Inflammatory macrophage treated with lipopolysaccharide for 4 hours (primary cell): ENCODE measurements around the gene EID2.
A peak's percentile ranks its signal among the peaks of the same experiment; 100 is the strongest.

Experiments used
- DNase-seq: peaks from one replicate; pipeline ENCODE4 v3.0.0-alpha.2; 2020

Gene EID2, protein sequence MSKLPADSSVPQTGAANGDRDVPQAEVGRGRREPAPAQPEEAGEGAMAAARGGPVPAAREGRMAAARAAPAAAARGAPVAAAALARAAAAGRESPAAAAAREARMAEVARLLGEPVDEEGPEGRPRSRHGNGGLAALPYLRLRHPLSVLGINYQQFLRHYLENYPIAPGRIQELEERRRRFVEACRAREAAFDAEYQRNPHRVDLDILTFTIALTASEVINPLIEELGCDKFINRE

DNA sequence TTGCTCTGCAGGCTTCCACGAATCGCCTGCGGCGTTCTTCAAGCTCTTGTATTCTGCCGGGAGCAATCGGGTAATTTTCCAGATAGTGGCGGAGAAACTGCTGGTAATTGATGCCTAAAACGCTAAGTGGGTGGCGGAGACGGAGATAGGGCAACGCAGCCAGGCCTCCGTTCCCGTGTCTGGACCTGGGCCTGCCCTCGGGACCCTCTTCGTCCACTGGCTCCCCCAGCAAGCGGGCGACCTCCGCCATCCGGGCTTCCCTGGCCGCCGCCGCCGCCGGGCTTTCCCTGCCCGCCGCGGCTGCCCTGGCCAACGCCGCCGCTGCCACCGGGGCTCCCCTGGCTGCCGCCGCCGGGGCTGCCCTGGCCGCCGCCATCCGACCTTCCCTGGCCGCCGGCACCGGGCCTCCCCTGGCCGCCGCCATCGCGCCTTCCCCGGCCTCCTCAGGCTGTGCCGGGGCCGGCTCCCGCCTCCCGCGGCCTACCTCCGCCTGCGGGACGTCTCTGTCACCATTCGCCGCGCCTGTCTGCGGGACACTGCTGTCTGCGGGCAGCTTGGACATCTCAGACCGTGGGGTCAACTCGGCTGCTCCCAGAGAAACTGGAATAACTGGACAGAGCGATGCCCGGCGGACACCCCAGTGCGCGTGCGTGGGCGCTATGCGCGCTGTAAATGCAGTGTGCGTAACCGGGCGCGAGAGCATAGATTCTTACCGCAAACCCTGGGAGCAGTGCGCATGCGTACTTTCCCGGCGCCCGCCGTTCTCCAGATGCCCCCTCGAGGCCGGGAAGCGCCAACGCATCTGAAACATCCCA, at the start of gene EID2:
Gene EID2, minus strand, starts transcription at position 644 of the 815 bp plus-strand sequence. Its CDS starts 82 bp downstream, at position 562.
- peak; percentile 97 for DNase-seq

DNA sequence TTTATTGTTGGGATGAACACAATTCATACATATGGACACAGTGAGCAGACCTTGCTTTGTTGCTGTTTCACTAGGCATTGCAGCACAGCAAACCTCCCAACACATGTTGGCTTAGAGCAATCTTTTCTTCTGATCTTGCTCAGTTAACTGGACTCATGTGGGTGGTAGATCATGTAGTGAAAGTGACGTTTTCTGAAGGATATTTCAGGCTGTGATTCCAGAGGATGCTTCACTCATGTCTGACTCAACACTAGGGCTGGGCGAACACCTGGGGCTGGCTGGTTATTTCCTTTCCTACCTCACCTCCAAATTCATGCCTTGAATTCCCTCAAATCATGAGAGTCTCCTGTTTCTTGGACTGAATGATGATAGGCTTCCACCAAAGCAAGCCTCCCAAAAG, 48.1 kb upstream of the EID2 start:
- DNase-seq = no peak

DNA sequence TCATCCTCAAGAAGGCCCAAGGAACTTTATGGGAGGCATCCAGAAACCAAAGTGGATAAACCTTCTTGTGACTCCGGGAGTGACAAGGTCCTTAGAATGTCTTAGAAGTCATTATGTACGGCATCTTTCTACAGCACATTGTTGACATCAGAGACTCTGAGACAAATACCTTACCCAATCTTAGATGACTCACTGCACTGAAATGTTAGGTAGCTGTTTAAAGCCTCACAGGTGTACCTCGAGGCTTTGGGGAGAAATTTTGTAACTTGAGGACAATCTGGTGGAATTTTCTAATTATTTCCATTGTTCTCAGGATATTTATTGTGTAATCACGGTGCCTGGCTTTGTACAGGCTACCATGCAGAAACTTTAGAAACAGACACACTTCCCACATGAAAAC, 47.5 kb upstream of the EID2 start:
- DNase-seq = no peak

DNA sequence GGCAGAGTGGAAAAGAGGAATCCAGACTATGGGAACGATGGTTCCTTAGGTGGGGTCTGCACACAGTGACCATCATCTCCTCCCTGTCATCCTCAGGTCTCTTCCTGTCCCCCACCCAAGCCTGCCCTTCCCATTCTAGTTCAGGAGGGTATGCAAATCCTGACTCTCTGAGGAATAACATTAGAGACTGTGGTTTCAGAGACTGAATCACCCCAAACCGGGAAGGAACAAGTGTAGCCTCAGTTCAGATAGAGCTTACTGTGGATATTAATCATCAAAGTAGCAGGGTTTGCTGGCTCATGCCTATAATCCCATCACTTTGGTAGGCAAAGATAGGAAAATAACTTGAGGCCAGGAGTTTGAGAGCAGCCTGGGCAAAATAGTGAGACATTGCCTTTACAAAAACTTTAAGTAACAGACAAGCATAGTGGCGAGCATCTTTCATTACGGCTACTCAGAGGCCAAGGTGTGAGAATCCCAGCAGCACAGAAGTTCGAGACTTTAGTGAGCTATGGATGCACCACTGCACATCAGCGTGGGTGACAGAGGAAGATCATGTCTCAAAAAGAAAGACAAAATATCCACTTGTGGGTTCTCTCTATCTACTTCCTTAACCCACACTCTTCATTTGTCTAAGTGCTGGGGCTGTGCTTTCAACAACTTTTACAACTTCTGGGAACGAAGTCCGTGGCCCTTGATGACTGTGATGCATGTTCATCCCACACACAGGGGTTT, 43.1 kb upstream of the EID2 start:
- DNase-seq = no peak

DNA sequence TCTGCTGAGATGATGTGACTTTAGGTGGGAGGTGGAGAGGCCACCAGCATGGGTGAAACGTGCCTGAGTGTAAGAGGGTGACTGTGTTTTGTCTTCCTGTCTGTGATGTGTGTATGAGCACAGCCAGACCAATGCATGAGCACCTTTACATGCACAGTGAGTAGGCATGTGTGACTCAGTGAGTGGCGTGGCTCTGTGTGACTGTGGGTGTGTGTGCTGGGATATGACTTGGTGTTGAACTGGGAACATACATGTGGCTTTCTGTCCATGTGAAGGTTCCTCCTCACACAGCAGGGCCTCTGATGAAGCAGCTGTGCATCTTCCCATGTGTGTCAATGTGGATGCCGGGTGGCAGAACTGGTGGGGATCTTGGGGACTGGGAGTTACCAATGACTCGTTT, 42.5 kb upstream of the EID2 start:
- no peak for DNase-seq

DNA sequence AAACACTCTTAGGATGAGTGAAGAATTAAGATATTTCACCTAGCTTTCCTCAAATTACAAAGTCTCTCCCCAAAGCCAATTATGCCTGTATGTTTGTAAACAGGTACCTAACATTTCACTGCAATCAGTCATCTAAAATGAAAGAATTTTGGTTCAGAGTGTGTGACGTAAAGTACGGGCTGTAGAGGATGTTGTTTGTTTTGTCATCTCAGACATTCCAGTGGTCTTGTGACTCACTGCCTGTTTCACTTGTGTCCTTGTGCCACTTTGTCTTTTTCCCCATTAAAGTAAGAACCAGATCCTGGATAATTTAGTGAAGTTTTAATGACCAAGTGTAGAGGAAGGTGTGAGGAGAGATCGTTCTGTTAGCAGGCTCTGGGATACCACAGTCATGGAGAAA, 28.6 kb upstream of the EID2 start:
- peak; percentile 34 for DNase-seq

DNA sequence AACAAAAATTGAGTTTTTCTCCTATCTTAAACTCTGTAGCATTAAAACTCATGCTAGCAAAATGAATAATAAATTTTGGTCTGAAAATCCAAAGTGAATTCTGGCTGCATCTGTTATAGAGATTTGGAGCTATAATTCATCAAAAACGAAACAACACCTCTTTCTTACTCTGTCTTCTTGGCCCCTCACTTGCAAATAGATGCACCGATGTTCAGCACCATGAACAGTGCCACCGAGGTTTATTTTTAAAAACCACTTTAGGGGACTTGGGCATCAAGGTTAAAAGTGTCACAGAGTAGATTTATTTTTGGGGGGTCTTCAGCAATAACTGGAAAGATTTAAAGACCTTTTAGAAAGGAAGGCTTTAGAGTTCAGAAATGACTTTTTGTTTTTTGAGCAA, 26.1 kb upstream of the EID2 start:
- DNase-seq = no peak

DNA sequence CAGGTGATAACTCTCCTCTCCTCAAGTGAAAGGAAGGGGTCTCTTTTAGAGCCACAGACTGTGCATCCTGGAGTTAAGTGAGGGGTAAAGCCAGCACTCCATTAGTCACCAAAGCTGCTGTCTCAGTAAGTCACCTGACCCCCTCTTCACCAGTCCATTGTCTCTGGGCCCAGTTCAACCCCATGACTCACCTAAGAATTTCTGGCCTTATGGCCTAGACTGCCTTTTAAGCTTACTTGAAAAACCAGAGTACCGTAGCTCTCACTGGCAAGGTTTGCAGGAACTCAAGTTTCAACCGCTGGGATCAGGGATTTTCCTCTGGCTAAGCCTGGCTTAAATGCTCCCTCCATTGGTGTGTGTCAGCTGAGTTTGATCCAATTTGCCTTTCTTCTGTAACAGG, 23.4 kb upstream of the EID2 start:
- no peak for DNase-seq

DNA sequence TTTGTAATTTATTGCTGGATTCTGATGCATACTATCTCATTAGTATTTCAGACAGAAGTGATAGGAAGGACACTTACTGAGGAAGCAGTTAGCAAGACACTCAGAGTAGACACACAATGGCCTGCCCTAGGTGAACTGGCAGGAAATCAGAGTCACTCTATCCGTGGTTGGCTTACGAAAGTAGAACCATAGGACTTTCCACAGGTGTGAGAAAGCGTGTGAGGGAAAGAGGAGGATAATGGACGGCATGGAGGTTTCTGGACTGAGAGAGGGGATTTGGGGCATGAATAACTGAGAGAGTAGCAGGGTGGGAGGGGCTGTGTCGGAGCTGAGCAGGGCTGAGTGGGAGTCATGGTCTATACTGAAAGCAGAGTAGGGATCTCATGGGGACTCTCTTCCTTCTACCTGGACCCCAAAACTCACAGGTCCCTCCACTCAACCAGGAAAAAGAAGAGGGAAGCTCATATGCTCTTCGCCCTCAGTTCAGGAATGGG, 18.7 kb upstream of the EID2 start:
- DNase-seq = no peak

DNA sequence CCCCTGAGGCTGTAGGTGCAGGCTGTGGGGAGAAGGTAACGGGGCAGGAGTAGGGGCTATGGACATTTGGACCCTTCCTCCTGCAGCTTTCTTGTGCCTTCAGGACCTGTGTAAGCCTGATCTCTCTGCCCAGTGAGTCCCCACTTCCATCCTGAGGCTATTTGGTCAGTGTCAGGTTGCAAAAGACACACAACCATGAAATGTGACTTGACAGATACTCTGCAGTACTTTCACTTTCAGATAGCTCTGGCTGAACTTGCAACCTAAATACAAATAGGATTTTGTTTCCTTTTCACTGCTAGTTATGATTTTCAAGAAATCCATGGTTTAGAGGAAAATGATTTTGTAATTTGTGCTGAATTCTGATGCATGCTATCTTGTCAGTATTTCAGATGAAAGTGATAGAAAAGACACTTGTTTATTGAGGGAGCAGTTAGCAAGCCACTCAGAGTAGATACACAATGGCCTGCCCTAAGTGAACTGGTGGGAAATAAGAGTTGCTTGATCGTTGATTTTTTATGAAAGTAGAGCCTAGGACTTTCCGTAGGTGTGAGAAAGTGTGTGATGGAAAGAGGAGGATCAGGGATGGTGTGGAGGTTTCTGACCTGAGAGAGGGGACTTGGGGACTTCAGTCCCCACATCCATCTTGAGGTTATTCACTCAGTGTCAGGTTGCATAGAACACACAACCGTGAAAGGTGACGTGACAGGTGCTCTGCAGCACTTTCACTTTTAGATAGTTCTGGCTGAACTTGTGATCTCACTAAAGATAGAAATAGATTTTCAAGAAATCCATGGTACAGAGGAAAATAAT, 18.1 kb upstream of the EID2 start:
- peak; percentile 91 for DNase-seq

DNA sequence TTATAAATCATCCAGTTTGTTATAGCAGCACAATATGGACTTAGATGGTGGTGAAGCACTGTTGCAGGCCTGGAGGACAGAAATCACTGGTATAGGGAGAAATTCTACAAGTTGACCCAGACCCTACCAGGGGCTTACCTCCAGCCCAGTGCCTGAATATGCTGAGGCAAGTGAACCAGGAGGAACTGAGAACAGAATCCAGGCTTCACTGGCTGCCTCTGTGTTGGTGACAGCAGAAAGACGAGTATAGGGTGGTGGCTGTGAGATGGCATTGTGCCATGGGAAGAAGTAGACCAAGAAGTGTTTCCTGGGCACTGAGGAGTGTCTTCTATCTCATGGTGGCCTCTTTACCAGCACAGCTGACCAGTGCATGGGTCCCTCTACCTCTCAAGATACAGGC, 15.9 kb upstream of the EID2 start:
- no peak for DNase-seq

DNA sequence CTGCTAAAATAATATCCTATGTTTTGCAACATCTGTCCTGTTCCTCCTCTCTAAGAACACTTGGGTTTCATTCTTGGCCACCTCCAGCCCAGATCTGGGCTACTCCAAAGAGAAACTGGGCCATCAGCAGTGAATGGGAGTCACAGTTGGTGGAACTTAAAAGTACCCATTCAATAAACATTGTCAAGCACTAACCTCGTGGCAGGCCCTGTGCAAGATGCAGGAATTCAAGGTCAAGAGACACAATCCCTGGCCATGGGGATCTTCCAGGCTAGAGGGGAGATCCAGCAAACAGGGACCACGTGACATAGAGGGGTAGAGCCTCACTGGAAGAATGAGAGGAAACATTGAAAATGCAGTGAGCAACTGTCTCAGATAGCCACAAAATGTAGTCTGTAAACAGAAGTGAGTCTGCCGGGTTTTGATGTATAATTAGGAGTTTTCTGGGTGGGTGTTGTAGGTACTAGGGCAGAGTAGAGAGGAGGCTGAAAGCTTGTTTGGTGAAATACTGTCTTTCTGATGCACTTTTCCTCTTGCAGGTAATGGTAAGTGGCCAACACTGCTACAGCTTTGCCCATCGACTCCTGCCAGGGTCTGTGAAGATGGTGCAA, 14.8 kb upstream of the EID2 start:
- peak; percentile 31 for DNase-seq

DNA sequence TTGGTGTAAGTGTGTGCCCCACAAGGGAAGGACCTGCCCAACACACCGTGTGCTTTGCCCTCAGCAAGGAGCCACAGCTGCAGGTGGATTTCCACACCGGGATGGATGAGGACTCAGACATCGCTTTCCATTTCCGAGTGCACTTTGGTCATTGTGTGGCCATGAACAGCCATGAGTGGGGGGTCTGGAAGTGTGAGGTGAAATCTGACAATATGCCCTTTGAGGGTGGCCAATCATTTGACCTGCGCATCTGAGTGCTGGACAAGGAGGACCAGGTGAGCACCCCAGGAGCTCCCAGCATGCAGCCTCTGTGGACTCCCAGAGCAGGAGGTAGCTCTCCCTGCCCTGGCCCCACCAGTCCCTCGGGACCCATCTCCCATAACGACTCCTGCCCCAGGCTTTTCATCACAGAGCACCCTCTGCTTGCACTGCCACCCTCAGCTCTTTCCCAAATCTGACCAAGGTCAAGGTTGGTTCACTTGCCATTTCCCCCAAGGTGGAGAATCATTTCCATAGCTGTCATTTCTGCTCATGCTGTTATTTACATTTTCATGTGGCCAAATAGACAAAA, 13.2 kb upstream of the EID2 start:
- no peak for DNase-seq

DNA sequence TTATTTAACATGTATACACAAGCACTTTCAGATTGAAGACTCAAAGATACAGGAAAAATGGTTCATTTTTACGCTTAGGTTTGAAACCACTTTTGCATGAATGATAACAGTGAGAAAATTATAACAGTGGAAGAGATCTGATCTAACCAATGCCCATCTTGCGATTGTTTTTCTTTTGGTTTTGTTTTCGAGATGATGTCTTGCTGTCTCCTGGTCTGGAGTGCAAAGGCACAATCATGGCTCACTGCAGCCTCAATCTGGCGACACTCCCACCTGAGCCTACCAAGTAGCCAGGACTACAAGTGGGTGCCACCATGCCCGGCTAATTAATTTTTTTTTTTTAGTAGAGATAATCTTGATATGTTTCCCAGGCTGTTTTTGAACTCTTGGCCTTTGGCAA, 10.2 kb upstream of the EID2 start:
- no peak for DNase-seq

DNA sequence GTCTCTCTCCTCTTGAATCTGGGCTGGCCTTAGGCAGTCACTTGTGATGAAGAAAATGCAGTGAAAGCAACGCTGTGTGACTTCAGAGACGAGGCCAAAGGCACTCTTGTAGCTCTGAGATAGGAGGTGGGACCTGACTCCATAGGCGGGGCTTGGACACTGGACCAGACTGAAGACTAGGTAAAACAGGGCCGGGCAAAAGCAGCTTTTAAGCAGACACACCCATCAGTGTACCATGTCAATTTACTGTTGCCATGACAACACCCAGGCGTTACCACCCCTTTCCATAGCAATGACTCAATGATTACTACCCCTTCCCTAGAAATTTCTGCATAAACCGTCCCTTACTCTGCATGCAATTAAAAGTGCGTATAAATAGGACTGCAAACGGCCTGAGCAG, 6.6 kb upstream of the EID2 start:
- DNase-seq = no peak

DNA sequence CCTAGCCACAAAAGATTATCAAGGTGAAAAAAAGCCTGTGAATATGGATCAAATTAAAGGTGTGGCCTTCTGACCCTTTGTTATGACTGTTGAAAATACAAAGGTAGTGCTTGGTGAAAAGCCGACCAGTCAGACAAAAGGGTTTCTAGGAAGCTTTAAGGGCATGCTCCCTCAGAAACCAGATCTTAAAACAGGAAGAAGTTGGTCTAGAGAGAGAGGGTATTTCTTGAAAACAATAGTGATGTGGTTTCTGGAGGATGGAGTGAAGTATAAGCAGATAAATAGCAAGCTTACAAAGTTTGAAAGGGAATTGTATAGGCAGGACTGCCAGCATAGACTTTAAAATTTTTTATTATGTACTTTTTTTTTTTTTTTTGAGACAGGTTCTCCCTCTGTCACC, 5.0 kb upstream of the EID2 start:
- DNase-seq = no peak

DNA sequence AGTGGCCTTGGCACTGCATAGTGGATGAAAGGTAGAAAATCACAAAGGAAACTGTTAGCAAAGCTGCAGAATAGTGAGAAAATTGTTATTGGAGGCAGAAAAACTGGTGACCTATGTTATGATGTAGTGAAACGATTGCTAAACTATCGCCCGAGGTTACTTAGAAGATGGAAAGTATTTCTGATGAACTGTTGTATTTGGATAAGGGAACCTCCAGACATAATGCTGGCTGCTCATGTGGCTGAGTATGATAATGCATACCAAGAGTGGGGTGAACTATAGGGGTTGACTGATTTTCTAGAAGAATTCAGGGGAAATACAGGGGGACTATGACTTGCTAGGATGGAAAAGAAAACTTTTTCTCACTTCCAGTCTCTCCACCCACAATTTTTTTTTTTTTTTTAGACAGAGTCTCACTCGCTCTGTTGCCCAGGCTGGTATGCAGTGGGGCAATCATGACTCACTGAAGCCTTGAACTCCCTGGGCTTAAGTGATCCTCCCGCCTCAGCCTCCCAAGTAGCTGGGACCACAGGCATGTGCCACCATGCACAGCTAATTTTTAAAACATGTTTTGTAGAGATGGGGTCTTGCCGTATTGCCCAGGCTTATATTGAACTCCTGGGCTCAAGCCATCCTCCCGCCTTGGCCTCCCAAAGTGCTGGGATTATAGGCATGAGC, 4.4 kb upstream of the EID2 start:
- peak; percentile 38 for DNase-seq

DNA sequence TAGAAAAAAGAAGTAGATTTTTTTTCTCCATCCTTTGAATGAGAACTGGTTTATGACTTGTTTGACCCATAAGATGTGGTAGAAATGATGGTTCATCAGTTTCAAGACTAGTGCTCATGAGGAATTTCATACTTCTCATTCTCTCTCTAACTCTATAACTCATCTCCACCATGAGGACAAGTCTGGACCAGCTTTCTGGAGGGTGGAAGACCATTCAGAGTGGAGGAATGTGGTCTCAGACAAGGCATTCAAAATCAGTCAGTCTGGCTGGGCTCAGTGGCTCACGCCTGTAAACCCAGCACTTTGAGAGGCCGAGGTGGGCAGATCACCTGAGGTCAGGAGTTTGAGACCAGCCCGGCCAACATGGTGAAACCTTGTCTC, 3.5 kb upstream of the EID2 start:
- DNase-seq = no peak

DNA sequence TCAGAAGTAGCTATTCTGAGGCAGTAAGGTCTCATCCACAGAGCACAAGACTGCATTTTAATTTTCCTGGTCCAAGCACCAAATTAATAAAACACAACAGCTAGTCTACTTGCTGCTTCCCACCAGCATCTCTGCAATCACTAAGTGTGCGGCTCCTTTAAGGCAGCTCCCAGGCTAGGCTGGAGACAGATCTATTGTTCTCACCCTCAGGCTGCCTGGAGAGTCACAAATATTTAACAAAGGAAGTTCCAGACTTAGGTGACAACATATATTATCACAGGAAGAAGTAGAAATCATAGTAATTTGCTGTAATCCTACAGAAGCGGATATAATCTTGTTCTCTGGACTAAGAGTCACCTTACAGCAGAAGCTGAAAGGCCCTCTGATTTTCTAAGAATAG, 2.2 kb upstream of the EID2 start:
- no peak for DNase-seq

DNA sequence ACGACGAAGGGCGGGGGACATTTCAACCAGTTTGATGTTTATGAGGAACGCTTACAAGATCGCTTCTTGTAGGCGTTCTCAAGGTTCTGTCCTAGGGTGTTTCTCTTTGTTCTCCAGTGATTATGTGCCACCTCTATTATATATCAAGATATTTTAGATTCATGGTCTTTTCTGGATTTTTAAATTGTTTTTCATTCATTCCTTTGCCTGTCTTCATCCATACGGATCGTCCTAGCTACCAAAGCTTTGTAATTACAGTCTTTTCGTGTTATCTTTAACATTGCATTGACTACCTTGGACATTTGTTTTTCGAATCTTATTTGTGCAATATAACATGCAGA, 342 bp upstream of the EID2 start:
- DNase-seq = no peak

DNA sequence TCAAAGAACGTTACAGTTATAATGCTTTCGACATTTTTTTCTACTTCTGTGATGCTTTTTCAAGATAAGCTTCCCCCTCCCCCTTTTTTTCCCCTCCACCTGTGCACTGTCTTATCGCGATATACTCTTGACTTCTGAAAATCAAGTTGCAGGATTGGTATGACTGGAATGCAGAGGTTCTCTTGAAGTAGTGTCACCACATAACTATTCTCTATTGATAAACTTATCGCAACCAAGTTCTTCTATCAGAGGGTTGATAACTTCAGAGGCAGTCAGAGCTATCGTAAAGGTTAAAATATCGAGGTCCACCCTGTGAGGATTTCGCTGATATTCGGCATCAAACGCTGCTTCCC, 820 bp downstream of the EID2 start:
- DNase-seq = no peak

DNA sequence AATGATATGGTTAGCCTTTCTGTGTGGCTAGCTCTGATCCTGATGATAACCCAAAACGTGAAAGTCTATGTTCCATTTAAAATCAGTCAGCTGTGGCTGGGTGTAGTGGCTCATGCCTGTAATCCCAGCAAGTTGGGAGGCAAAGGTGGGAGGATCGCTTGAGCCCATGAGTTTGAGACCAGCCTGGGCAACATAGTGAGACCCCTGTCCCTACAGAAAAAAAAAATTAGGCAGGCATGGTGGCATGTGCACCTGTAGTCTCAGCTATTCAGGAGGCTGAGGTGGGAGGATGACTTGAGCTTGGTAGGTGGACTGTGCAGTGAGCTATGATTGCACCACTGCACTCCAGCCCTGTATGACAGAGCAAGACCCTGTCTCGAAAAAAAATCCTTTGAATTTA, 6.2 kb downstream of the EID2 start:
- no peak for DNase-seq
